Activated T-helper 2 cell treated with anti-CD3 and anti-CD28 coated beads, Interferon-gamma antibody, Interleukin-2, Interleukin-4, amounts not matched to agents 10 μg/mL and 5 μg/mL and 100 μg/mL, durations not matched to agents 14 hours and 24 hours and 36 hours (primary cell): ENCODE data around the gene AKT1. TPM values are rescaled to one million over a fixed set of nuclear protein-coding genes. Genes with fewer than 3 reads are reported as not detected.
"Not testable (repeated sequence)": the region's sequence is repeated elsewhere in the genome, so short reads cannot be mapped to it uniquely, and the experiment has no call there.

Source experiments
- DNase-seq: peaks from one replicate; pipeline ENCODE4 v3.0.0; 2021; ENCODE audit warnings: low spot score
- H3K27ac Mint-ChIP-seq: one replicate; pipeline ENCODE4 v1.8.0; 2021; ENCODE audit warnings: mixed read lengths
- H3K27me3 Mint-ChIP-seq: one replicate; pipeline ENCODE4 v1.8.0; 2021; ENCODE audit warnings: low read depth, mixed read lengths
- H3K36me3 Mint-ChIP-seq: one replicate; pipeline ENCODE4 v1.8.0; 2021; ENCODE audit warnings: low read depth, mixed read lengths
- H3K4me1 Mint-ChIP-seq: one replicate; pipeline ENCODE4 v1.8.0; 2021; ENCODE audit warnings: low read depth, mixed read lengths
- H3K4me3 Mint-ChIP-seq: one replicate; pipeline ENCODE4 v1.8.0; 2021; ENCODE audit warnings: low read depth, mild to moderate bottlenecking, moderate library complexity, mixed read lengths
- H3K9me3 Mint-ChIP-seq: one replicate; pipeline ENCODE4 v1.8.0; 2021; ENCODE audit warnings: mixed read lengths
- intact Hi-C: fragments of 100-400 bp; cut with micrococcal nuclease; formaldehyde crosslinking; loops from one replicate; pipeline ENCODE4 v1.15.1; 2023
- total RNA-seq: library from RNA; stranded (reverse); gene quantifications from 2 replicates; pipeline ENCODE4 v1.2.3, GENCODE V29; 2022

Gene AKT1
- total RNA-seq, 1 donor from 2014 or later, result 145 TPM

- no peaks in the 10 kb centered on the region for H3K9me3 Mint-ChIP-seq
Measured at GRCh38 chr14:104753528-104754212, 41.9 kb downstream of the AKT1 start.

GRCh38 chr14:104752735-104753527, 42.6 kb downstream of the AKT1 start, which contains the start of gene SIVA1:
Gene SIVA1, plus strand, starts transcription at chr14:104753147. Its CDS starts 55 bp downstream, at chr14:104753202.
- intact Hi-C loops, result loop anchor here (2.0 to 10.0 kb wide), 5 partner anchors 16 to 272 kb away; partner anchors contain the start of genes ADSS1, AKT1 and CDCA4
- Mint-ChIP-seq H3K27ac (peak within 1 kb of the TSS; percentile 89), H3K36me3 (peaks cover 22% of the 10 kb centered on the region), H3K4me1 (peaks cover 22% of the 10 kb centered on the region), H3K4me3 (peak within 1 kb of the TSS; percentile 88), H3K27me3 (no peaks in the 10 kb centered on the region), H3K9me3 (no peaks in the 10 kb centered on the region)
- peak; percentile 100 for DNase-seq

More at GRCh38 chr14:104753528-104754212, 41.9 kb downstream of the AKT1 start:
- Mint-ChIP-seq H3K27ac (peak overlapping the region; percentile 77), H3K4me3 (peak overlapping the region; percentile 88), H3K36me3 (peaks cover 28% of the 10 kb centered on the region), H3K4me1 (peaks cover 22% of the 10 kb centered on the region), H3K27me3 (no peaks in the 10 kb centered on the region)
- intact Hi-C loops, result loop anchor here (2.0 to 10.0 kb wide), 5 partner anchors 15 to 271 kb away; partner anchors contain the start of genes ADSS1, AKT1 and CDCA4
- DNase-seq, result no peak

- peak overlapping the region; percentile 89 for H3K27ac Mint-ChIP-seq
- no peaks in the 10 kb centered on the region for H3K27me3 Mint-ChIP-seq
- H3K4me1 Mint-ChIP-seq, result peaks cover 22% of the 10 kb centered on the region
- intact Hi-C loops, result loop anchor here (2.0 to 10.0 kb wide), 5 partner anchors 16 to 272 kb away; partner anchors contain the start of genes ADSS1, AKT1 and CDCA4
- H3K9me3 Mint-ChIP-seq, result no peaks in the 10 kb centered on the region
- peak overlapping the region; percentile 88 for H3K4me3 Mint-ChIP-seq
- no peak for DNase-seq
- peaks cover 22% of the 10 kb centered on the region for H3K36me3 Mint-ChIP-seq
Measured at GRCh38 chr14:104752423-104752734, 43.2 kb downstream of the AKT1 start.

- H3K27me3 Mint-ChIP-seq, result no peaks in the 10 kb centered on the region
- intact Hi-C loops, result loop anchor here (2.0 to 10.0 kb wide), 5 partner anchors 17 to 273 kb away; partner anchors contain the start of genes ADSS1, AKT1 and CDCA4
- no peak for DNase-seq
- H3K27ac Mint-ChIP-seq, result peak overlapping the region; percentile 89
- H3K4me1 Mint-ChIP-seq, result peaks cover 18% of the 10 kb centered on the region
- no peaks in the 10 kb centered on the region for H3K9me3 Mint-ChIP-seq
- peak overlapping the region; percentile 88 for H3K4me3 Mint-ChIP-seq
- peaks cover 18% of the 10 kb centered on the region for H3K36me3 Mint-ChIP-seq
Measured at GRCh38 chr14:104751539-104752422, 43.8 kb downstream of the AKT1 start.

DNA sequence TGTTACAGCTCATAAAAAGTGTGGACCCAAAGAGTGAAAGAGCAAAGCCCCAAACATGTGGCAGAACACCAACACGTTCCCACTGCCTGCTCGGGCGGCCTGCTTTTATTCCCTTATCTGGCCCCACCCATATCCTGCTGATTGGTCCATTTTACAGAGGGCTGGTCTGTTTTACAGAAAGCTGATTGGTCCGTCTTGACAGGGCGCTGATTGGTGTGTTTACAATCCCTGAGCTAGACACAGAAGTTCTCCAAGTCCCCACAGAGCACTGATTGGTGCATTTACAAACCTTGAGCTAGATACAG, 44.8 kb downstream of the AKT1 start:
- H3K4me3 Mint-ChIP-seq, H3K27ac Mint-ChIP-seq, H3K9me3 Mint-ChIP-seq, H3K27me3 Mint-ChIP-seq, H3K36me3 Mint-ChIP-seq, DNase-seq: not testable (repeated sequence)
- peaks cover 21% of the 10 kb centered on the region for H3K4me1 Mint-ChIP-seq
- intact Hi-C loops, result loop anchor here (5.0 to 10.0 kb wide), 2 partner anchors 77 to 274 kb away; partner anchors contain the start of gene CDCA4

GRCh38 chr14:104750056-104750752, 45.3 kb downstream of the AKT1 start:
- H3K4me3 Mint-ChIP-seq, result no peak overlapping the region
- intact Hi-C loops, result loop anchor here (5.0 to 10.0 kb wide), 2 partner anchors 77 to 275 kb away; partner anchors contain the start of gene CDCA4

GRCh38 chr14:104749111-104749649, 46.4 kb downstream of the AKT1 start:
- Mint-ChIP-seq H3K27ac (no peak overlapping the region), H3K4me3 (no peak overlapping the region), H3K4me1 (peaks cover 12% of the 10 kb centered on the region), H3K36me3 (peaks cover 8% of the 10 kb centered on the region), H3K9me3 (no peaks in the 10 kb centered on the region), H3K27me3 (no peaks in the 10 kb centered on the region)
- no peak for DNase-seq
- intact Hi-C loops, result no loop called here

More at GRCh38 chr14:104750056-104750752, 45.3 kb downstream of the AKT1 start:
- no peak overlapping the region for H3K27ac Mint-ChIP-seq
- H3K4me1 Mint-ChIP-seq, result peaks cover 20% of the 10 kb centered on the region
- no peaks in the 10 kb centered on the region for H3K9me3 Mint-ChIP-seq
- no peaks in the 10 kb centered on the region for H3K27me3 Mint-ChIP-seq
- peaks cover 9% of the 10 kb centered on the region for H3K36me3 Mint-ChIP-seq
- DNase-seq, result no peak

DNA sequence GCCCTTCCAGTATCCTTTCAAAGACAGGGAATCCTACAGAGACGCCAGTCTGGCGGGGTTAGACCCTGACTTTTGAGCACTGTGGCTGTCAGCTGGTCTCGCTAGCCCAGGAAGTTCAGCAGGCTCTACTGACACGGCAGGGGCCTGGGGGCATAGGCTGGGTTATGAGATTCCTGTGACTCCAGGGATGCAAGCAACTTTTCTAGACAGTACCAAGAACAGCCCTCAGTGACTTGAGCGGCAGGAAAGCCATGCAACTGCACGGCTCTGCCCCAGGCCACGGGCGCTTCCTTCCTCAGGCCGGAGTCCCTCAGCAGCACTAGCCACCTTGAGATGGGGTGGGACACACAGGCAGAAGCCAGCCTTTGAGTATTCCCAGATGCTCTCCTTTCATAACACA, 47.7 kb downstream of the AKT1 start:
- no peak overlapping the region for H3K4me3 Mint-ChIP-seq
- H3K27ac Mint-ChIP-seq, result no peak overlapping the region
- DNase-seq, result no peak
- H3K36me3 Mint-ChIP-seq, result peaks cover under 1% of the 10 kb centered on the region
- intact Hi-C loops, result no loop called here
- no peaks in the 10 kb centered on the region for H3K9me3 Mint-ChIP-seq
- H3K4me1 Mint-ChIP-seq, result peaks cover 5% of the 10 kb centered on the region
- H3K27me3 Mint-ChIP-seq, result no peaks in the 10 kb centered on the region

DNA sequence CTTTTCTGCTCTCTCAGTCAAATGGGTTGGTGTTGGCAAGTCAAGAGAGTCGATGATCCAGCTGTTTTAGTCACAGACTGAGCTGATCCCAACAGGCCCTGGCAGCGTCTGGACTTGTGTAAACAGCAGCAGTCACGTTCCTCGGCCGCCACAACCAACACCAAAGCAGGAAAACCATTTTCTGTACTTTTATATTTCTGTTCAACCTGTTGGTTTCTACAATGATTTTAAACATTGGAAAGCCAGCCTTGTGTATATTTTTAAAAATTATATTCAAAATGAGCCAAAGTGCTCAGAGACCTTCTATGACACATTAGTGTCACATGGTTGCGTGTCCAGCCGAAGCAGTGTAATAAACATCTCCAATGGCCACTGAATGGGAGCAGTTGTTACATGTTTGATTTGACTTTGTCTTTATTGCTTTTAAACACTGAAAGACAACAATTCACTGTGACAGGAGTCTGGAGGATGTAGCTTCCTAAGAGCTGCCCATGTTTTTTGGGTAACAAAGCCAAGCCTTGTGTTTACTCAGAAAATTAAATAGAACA, 48.5 kb downstream of the AKT1 start:
- Mint-ChIP-seq H3K27me3 (no peaks in the 10 kb centered on the region), H3K27ac (no peak overlapping the region), H3K4me1 (peaks cover 5% of the 10 kb centered on the region), H3K4me3 (no peak overlapping the region), H3K9me3 (no peaks in the 10 kb centered on the region), H3K36me3 (no peaks in the 10 kb centered on the region)
- intact Hi-C loops, result no loop called here
- no peak for DNase-seq

DNA sequence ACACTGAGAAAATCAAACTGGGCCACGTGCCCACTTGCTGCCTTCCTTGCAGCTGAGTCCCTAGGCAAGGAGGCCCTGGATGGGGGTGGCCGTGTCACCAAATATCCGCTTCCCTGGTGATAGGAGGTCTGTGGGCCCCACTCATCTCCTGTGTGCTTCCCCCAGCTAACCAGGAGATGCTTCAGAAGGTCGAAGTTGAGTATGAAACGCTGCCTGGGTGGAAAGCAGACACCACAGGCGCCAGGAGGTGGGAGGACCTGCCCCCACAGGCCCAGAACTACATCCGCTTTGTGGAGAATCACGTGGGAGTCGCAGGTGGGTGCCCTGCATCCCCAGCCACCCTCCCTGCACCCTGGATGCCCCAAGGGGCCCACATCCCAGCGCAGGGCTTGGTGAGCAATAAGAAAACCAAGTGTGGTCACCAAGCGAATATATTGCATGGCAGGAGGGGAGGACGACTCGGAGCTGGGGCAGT, 49.4 kb downstream of the AKT1 start:
- Mint-ChIP-seq H3K9me3 (no peaks in the 10 kb centered on the region), H3K36me3 (no peaks in the 10 kb centered on the region), H3K27me3 (no peaks in the 10 kb centered on the region), H3K4me1 (peaks cover 5% of the 10 kb centered on the region), H3K4me3 (no peak overlapping the region), H3K27ac (no peak overlapping the region)
- no peak for DNase-seq
- intact Hi-C loops, result no loop called here

- no peak for DNase-seq
- no peak overlapping the region for H3K27ac Mint-ChIP-seq
- H3K4me1 Mint-ChIP-seq, result peaks cover 5% of the 10 kb centered on the region
- no peaks in the 10 kb centered on the region for H3K27me3 Mint-ChIP-seq
- no peak overlapping the region for H3K4me3 Mint-ChIP-seq
- H3K36me3 Mint-ChIP-seq, result no peaks in the 10 kb centered on the region
- no peaks in the 10 kb centered on the region for H3K9me3 Mint-ChIP-seq
- intact Hi-C loops, result no loop called here
Measured at GRCh38 chr14:104745431-104745830, 50.1 kb downstream of the AKT1 start.
